Left ventricle myocardium inferior (tissue), 1 donor: ENCODE results near the gene AOAH. TPM values are rescaled to one million over a fixed set of nuclear protein-coding genes. Genes with fewer than 3 reads are reported as not detected.

Source experiments
- DNase-seq: peaks from one replicate; pipeline ENCODE4 v3.0.0-alpha.2; 2020
- H3K27ac ChIP-seq: fragments of 200-600 bp; replicated peaks from 2 replicates; pipeline ENCODE4 v1.8.0; 2021
- H3K27me3 ChIP-seq: fragments of 200-600 bp; 2 replicates; pipeline ENCODE4 v1.8.0; 2021; ENCODE audit warnings: low read depth
- H3K36me3 ChIP-seq: fragments of 200-600 bp; 2 replicates; pipeline ENCODE4 v1.8.0; 2021
- H3K4me1 ChIP-seq: fragments of 200-600 bp; 2 replicates; pipeline ENCODE4 v1.8.0; 2021
- H3K4me3 ChIP-seq: fragments of 200-600 bp; 2 replicates; pipeline ENCODE4 v1.8.0; 2021; ENCODE audit warnings: mild to moderate bottlenecking, moderate library complexity
- H3K9me3 ChIP-seq: fragments of 200-600 bp; replicated peaks from 2 replicates; pipeline ENCODE4 v1.8.0; 2021
- CTCF ChIP-seq: fragments of 200-600 bp; IDR thresholded peaks from 2 replicates; pipeline ENCODE4 v1.8.0; 2021; ENCODE audit warnings: antibody characterized with exemption, mild to moderate bottlenecking, borderline replicate concordance
- intact Hi-C: fragments of 100-400 bp; cut with micrococcal nuclease; formaldehyde crosslinking; loops from one replicate; pipeline ENCODE4 v1.11.0; 2022
- total RNA-seq: library from RNA; stranded (reverse); fragmentation: NEBNext Ultra II Directional; extraction: Animal tissue kit (Norgen Biotek cat#: 25700); gene quantifications from one replicate; pipeline ENCODE4 v1.2.1, GENCODE V29; 2021
- donor health status: DM: no; HTN: yes; CAD: no; lungs with severe emphysema.

The AOAH gene
- total RNA-seq, 1 donor from 2014 or later: 1.9 TPM

DNA sequence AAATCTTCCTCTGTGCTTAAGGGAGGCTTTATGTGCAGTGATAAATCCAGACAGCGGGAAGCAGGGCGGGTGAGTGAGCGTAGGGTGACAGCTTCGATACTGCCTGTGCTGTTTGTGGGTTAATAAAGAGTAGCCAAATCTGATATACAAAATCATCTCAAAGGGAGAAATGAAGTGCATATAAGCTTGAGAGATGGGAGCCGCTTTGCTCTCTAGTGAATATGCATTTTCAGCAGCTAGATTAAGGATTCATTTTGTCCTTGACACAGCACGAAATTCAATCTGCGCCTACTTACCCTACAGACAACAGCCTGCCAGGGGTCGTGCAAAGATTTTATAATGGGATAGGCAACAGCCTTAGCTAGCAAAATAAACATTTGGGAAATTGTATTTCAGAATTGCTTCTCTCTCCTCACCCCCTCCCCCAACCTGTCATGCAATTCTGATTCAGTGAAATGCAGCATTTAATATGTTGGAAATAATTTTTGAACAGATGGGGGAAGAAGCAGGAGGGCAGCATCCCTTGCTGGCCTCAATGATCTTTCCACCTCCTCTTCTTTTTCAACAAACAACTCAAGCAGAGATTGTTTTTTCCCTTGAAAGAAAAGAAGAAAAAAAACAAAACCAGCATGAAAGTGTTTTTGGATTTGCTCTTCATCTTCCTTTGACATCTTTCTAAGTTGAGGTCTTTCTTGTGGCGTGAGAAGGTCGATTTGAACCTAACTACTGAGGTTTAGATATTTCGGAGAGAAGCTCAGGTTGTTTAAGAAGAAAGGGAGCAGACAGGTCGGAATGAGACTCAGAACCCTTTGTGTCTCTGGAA, 117.9 kb downstream of the AOAH start:
- TF ChIP-seq CTCF: no peak
- Histone ChIP-seq H3K4me3 (no peak overlapping the region), H3K36me3 (no peaks in the 10 kb centered on the region), H3K9me3 (no peaks in the 10 kb centered on the region), H3K27ac (no peak overlapping the region), H3K4me1 (no peaks in the 10 kb centered on the region), H3K27me3 (peaks cover 14% of the 10 kb centered on the region)
- intact Hi-C loops: no loop called here
- DNase-seq: no peak

GRCh38 chr7:36605261-36606051, 118.8 kb downstream of the AOAH start:
- TF ChIP-seq CTCF: no peak
- intact Hi-C loops: no loop called here

DNA sequence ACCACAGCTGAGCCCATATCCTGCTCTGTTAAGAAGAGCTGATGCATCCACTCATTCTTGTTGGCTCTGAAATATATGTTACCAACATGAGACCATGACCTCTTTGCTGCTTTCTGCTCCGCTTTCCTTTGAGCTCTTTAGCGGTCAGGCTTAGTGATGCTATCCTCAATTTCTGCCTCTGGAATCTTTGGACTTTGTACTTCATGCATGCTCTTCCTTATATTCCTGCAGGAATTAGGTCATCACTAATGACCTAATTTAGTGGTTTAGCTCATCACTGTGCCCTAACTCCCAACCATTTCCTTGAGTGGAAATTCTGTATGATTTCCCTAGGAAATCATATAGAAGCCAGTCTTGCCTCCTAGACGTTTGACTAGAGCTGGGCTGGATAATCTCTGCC, 119.5 kb downstream of the AOAH start:
- TF ChIP-seq CTCF: no peak
- Histone ChIP-seq H3K36me3 (no peaks in the 10 kb centered on the region), H3K4me3 (no peak overlapping the region), H3K27me3 (peaks cover 14% of the 10 kb centered on the region), H3K4me1 (no peaks in the 10 kb centered on the region), H3K9me3 (no peaks in the 10 kb centered on the region), H3K27ac (no peak overlapping the region)
- intact Hi-C loops: no loop called here
- DNase-seq: no peak

More at GRCh38 chr7:36605261-36606051, 118.8 kb downstream of the AOAH start:
- H3K9me3 ChIP-seq: no peaks in the 10 kb centered on the region
- DNase-seq: no peak
- H3K4me1 ChIP-seq: no peaks in the 10 kb centered on the region
- peaks cover 14% of the 10 kb centered on the region for H3K27me3 ChIP-seq
- no peaks in the 10 kb centered on the region for H3K36me3 ChIP-seq
- H3K27ac ChIP-seq: no peak overlapping the region
- no peak overlapping the region for H3K4me3 ChIP-seq

- TF ChIP-seq CTCF: no peak
- Histone ChIP-seq H3K27me3 (peaks cover 7% of the 10 kb centered on the region), H3K27ac (no peak overlapping the region), H3K4me3 (no peak overlapping the region), H3K36me3 (no peaks in the 10 kb centered on the region), H3K9me3 (no peaks in the 10 kb centered on the region), H3K4me1 (no peaks in the 10 kb centered on the region)
- DNase-seq: no peak
- intact Hi-C loops: no loop called here
Observed at GRCh38 chr7:36602934-36603887, 121.1 kb downstream of the AOAH start.

DNA sequence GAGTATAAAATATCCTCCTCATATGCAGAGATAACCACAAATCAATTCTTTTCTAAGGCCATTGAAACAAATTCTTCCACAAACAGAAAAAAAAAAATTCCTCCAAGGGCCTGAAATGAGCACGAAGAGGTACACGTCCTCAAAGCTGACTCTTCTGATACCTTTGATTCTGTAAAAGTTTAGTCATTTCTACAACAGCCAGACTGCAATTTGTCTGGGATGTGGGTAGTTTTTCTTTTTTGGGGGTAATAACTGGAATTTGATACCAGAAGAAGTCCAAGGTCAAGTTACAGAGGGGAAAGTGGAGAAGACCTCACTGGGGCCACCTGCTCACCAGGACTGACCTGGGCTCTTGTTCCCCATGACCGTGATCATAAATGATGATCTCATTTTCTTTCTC, 121.8 kb downstream of the AOAH start:
- H3K36me3 ChIP-seq: no peaks in the 10 kb centered on the region

More for the DNA sequence above, 121.8 kb downstream of the AOAH start:
- H3K27ac ChIP-seq: no peak overlapping the region
- no peaks in the 10 kb centered on the region for H3K9me3 ChIP-seq
- H3K4me3 ChIP-seq: no peak overlapping the region
- peaks cover under 1% of the 10 kb centered on the region for H3K27me3 ChIP-seq
- intact Hi-C loops: no loop called here
- no peak for DNase-seq
- H3K4me1 ChIP-seq: no peaks in the 10 kb centered on the region
- no peak for TF ChIP-seq CTCF
